A549 (cell line): ENCODE measurements around the gene EMILIN1.

Experiments
- FOSL2 ChIP-seq, 2 experiments: fragments of 450-650 bp in 1 of 2; fragments of >200 bp in 1 of 2; sonication (Bioruptor Twin) in 1 of 2; formaldehyde crosslinking; IDR thresholded peaks; 2 replicates each; pipeline versions ENCODE4 v1.5.0 to v1.6.1; 2016 to 2020; ENCODE audit warnings: mild to moderate bottlenecking in 1 of 2, moderate library complexity in 1 of 2
- POLR2A ChIP-seq: IDR thresholded peaks from 2 replicates; pipeline ENCODE4 v1.6.1; 2012; ENCODE audit warnings: mild to moderate bottlenecking, low read length
- RAD21 ChIP-seq, 2 experiments: fragments of >200 bp in 1 of 2; sonication (Bioruptor Twin) in 1 of 2; formaldehyde crosslinking in 1 of 2; IDR thresholded peaks in 1 of 2; conservative IDR thresholded peaks in 1 of 2; 2 replicates in 1 of 2; 3 replicates in 1 of 2; pipeline ENCODE4 v1.6.1; 2012 to 2018; ENCODE audit warnings: inconsistent platforms in 1 of 2
- RCOR1 ChIP-seq: fragments of 150-350 bp; IDR thresholded peaks from 2 replicates; pipeline ENCODE4 v1.6.1; 2014; ENCODE audit warnings: antibody characterized with exemption, low read length, low read depth
- SMC3 ChIP-seq: fragments of >200 bp; sonication (Bioruptor Twin); formaldehyde crosslinking; IDR thresholded peaks from 3 replicates; pipeline ENCODE4 v1.6.1; 2018; ENCODE audit warnings: inconsistent platforms
- ZFP36 ChIP-seq: fragments of 450-650 bp; IDR thresholded peaks from 2 replicates; pipeline ENCODE4 v1.6.1; 2014; ENCODE audit warnings: borderline replicate concordance; ENCODE audit not compliant: partially characterized antibody
- TF ChIP-seq, protein P1 (sequence below): fragments of >200 bp; sonication (Bioruptor Twin); formaldehyde crosslinking; IDR thresholded peaks from 3 replicates; pipeline ENCODE4 v1.5.1; 2016
- TF ChIP-seq, protein P2 (sequence below): IDR thresholded peaks from 2 replicates; pipeline ENCODE4 v1.6.1; 2012; ENCODE audit warnings: low read depth, borderline replicate concordance

DNA sequence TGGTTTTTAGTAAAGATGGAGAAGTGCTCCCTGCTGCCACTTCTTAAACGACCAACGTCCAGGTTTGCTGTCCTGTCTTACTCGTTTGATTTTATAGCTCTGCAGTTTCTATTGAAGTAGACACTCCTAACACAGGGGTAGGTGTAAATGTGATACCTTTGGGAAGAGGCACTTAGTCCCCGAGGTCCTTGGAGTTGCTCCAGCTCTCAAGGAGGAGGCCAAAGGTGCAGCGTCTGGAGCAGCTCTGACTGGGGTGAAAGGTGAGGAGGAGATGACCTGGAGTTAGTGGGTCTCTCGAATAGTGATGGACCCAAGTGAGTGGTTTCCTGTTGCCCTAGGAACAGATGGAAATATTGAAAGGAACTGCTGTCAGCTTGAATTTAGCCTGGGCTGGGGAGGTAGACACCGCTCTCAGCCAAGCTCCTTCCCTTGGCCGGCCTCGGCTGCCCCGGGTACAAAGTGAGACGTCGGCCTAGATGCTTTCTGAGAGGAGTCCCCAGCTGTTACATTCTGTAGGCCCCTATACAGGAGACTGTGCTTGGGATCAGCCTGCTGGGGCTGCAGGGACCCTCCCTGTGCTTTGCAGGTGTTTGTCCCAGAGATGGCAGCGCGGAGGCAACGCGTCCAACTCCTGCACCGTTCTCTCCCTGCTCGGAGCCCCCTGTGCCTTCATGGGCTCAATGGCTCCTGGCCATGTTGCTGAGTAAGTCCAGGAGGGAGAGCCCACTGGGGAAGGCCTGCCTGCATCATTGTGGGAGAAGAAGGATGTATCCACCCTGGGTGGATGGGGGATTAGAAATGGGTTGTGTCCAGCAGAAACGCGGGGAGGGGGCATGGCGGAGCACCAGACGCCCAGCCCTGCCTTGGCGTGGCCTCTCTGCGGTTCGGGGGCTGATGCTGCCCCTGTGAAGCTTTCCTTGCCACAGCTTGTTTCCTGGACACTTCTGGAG lies 13.6 kb downstream of the EMILIN1 start:
- TF ChIP-seq, protein P1, sequence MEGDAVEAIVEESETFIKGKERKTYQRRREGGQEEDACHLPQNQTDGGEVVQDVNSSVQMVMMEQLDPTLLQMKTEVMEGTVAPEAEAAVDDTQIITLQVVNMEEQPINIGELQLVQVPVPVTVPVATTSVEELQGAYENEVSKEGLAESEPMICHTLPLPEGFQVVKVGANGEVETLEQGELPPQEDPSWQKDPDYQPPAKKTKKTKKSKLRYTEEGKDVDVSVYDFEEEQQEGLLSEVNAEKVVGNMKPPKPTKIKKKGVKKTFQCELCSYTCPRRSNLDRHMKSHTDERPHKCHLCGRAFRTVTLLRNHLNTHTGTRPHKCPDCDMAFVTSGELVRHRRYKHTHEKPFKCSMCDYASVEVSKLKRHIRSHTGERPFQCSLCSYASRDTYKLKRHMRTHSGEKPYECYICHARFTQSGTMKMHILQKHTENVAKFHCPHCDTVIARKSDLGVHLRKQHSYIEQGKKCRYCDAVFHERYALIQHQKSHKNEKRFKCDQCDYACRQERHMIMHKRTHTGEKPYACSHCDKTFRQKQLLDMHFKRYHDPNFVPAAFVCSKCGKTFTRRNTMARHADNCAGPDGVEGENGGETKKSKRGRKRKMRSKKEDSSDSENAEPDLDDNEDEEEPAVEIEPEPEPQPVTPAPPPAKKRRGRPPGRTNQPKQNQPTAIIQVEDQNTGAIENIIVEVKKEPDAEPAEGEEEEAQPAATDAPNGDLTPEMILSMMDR, result no peak
- TF ChIP-seq POLR2A (no peak), FOSL2 (IDR thresholded peaks at IDR 0.05) (no peak), FOSL2 (CRISPR knock-in tag; IDR thresholded peaks at IDR 0.05) (no peak), RCOR1 (no peak), ZFP36 (no peak), SMC3 (no peak), RAD21 (conservative IDR thresholded peaks at IDR 0.05 in 1 of 2, IDR thresholded peaks at IDR 0.05 in 1 of 2) (no peak)
- TF ChIP-seq, protein P2, sequence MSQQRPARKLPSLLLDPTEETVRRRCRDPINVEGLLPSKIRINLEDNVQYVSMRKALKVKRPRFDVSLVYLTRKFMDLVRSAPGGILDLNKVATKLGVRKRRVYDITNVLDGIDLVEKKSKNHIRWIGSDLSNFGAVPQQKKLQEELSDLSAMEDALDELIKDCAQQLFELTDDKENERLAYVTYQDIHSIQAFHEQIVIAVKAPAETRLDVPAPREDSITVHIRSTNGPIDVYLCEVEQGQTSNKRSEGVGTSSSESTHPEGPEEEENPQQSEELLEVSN, result no peak
